AG04450 (cell line): ENCODE data around the gene LMTK2. TPM values are rescaled to one million over a fixed set of nuclear protein-coding genes. Genes with fewer than 3 reads are reported as not detected.

Source experiments
- CTCF ChIA-PET: fragments of 300-600, 350-600 bp; formaldehyde crosslinking; extraction: SDS; loops from one replicate; lab custom pipeline; 2022; ENCODE audit warnings: antibody characterized with exemption, inconsistent platforms; lab: Charles Lee
- POLR2A ChIA-PET: fragments of 350-600 bp; formaldehyde crosslinking; extraction: SDS; loops from one replicate; lab custom pipeline; 2021; ENCODE audit warnings: antibody characterized with exemption, inconsistent platforms; lab: Yijun Ruan, JAX
- DNase-seq: peaks from one replicate; pipeline ENCODE4 v3.0.0-alpha.2; 2011; ENCODE audit warnings: low read depth, low spot score
- H3K27ac ChIP-seq: one replicate; pipeline ENCODE4 v1.5.1; 2012; ENCODE audit warnings: low read depth, low read length, control low read depth
- H3K27me3 ChIP-seq: one replicate; pipeline ENCODE4 v1.6.0; 2012; ENCODE audit warnings: low read length; ENCODE audit not compliant: control insufficient read depth, insufficient read depth
- H3K4me3 ChIP-seq: 2 replicates; pipeline ENCODE4 v1.5.1; 2011; ENCODE audit warnings: mild to moderate bottlenecking, low read depth, low read length, control low read depth
- H3K9me3 ChIP-seq: 2 replicates; pipeline ENCODE4 v1.5.1; 2012; ENCODE audit warnings: low read length; ENCODE audit not compliant: control insufficient read depth, insufficient read depth
- CTCF ChIP-seq: IDR thresholded peaks from 2 replicates; pipeline ENCODE4 v1.5.1; 2011; ENCODE audit warnings: low read depth, low read length, control low read depth, inconsistent platforms
- polyA plus RNA-seq: library from polyadenylated mRNA; depleted of rRNA; stranded (reverse); fragments of >200 nt; gene quantifications from 2 replicates; pipeline ENCODE4 v1.2.3, GENCODE V29; 2011

Gene LMTK2
- polyA plus RNA-seq, 1 experiment, result 3.7 TPM

GRCh38 chr7:98167653-98168052, 61.0 kb downstream of the LMTK2 start:
- no peaks in the 10 kb centered on the region; the same call in 1 of the 2 replicates for H3K9me3 ChIP-seq
- POLR2A ChIA-PET, result interaction anchor here (0.6 to 2.0 kb wide), 3 partner anchors 48 to 146 kb away, joined by 4 to 6 read pairs (median 5); no protein-coding TSS in a partner anchor
- DNase-seq, result no peak
- no peak overlapping the region for H3K27ac ChIP-seq
- H3K4me3 ChIP-seq, result no peak overlapping the region
- TF ChIP-seq CTCF, result no peak
- no peaks in the 10 kb centered on the region for H3K27me3 ChIP-seq
- CTCF ChIA-PET, result interaction anchor here (0.6 to 10.3 kb wide), 22 partner anchors 10 to 756 kb away, joined by 3 to 474 read pairs (median 14); partner anchors contain the start of genes ASNS and LMTK2

GRCh38 chr7:98168181-98168903, 61.7 kb downstream of the LMTK2 start:
- CTCF ChIA-PET, result interaction anchor here (0.5 to 10.3 kb wide), 58 partner anchors 10 to 1064 kb away, joined by 3 to 474 read pairs (median 5); partner anchors contain the start of genes ASNS and LMTK2
- DNase-seq, result peak; percentile 34
- POLR2A ChIA-PET, result interaction anchor here (0.6 to 2.0 kb wide), 3 partner anchors 49 to 147 kb away, joined by 4 to 6 read pairs (median 5); no protein-coding TSS in a partner anchor
- Histone ChIP-seq H3K9me3 (no peaks in the 10 kb centered on the region; the same call in 1 of the 2 replicates), H3K27ac (no peak overlapping the region), H3K4me3 (no peak overlapping the region), H3K27me3 (no peaks in the 10 kb centered on the region)
- peak; percentile 93 for TF ChIP-seq CTCF

- no peaks in the 10 kb centered on the region; the same call in 1 of the 2 replicates for H3K9me3 ChIP-seq
- no peak for TF ChIP-seq CTCF
- DNase-seq, result no peak
- no peak overlapping the region for H3K27ac ChIP-seq
- H3K4me3 ChIP-seq, result no peak overlapping the region
- no peaks in the 10 kb centered on the region for H3K27me3 ChIP-seq
- POLR2A ChIA-PET, result interaction anchor here (1.4 to 2.0 kb wide), 2 partner anchors 50 to 147 kb away, joined by 4 to 6 read pairs; no protein-coding TSS in a partner anchor
- CTCF ChIA-PET, result interaction anchor here (0.5 to 10.3 kb wide), 57 partner anchors 11 to 1123 kb away, joined by 3 to 474 read pairs (median 5); partner anchors contain the start of genes ASNS and LMTK2
These were observed 62.4 kb downstream of the LMTK2 start for GRCh38 chr7:98168904-98169621.

- no peak for TF ChIP-seq CTCF
- CTCF ChIA-PET, result interaction anchor here (0.6 to 10.3 kb wide), 7 partner anchors 9 to 982 kb away, joined by 4 to 474 read pairs (median 36); partner anchors contain the start of gene LMTK2
- H3K4me3 ChIP-seq, result no peak overlapping the region
- no peaks in the 10 kb centered on the region for H3K27me3 ChIP-seq
- no peak overlapping the region for H3K27ac ChIP-seq
- no peaks in the 10 kb centered on the region; the same call in 1 of the 2 replicates for H3K9me3 ChIP-seq
- DNase-seq, result no peak
- POLR2A ChIA-PET, result no interaction called here
These were observed 64.3 kb downstream of the LMTK2 start for GRCh38 chr7:98170966-98171365.
